Smooth muscle cell (in vitro differentiated cells): ENCODE results near the gene SV2C. TPM values are rescaled to one million over a fixed set of nuclear protein-coding genes. Genes with fewer than 3 reads are reported as not detected.

Source experiments
- DNase-seq: peaks from one replicate; lab custom pipeline; 2025; ENCODE audit not compliant: unreplicated experiment; lab: John Stamatoyannopoulos, UW
- H2AFZ ChIP-seq: fragments of 200-600 bp; sonication (generic); 2 replicates; pipeline ENCODE4 v1.6.0; 2016; ENCODE audit warnings: antibody characterized with exemption, low read depth, mild to moderate bottlenecking
- H3F3A ChIP-seq: fragments of 200-600 bp; sonication (generic); 2 replicates; pipeline ENCODE4 v1.6.0; 2017; ENCODE audit warnings: antibody characterized with exemption, low read depth
- H3K27ac ChIP-seq: fragments of 200-600 bp; sonication (generic); 2 replicates; pipeline ENCODE4 v1.5.1; 2016; ENCODE audit warnings: low read depth, mild to moderate bottlenecking
- H3K27me3 ChIP-seq: fragments of 200-600 bp; sonication (generic); 2 replicates; pipeline ENCODE4 v1.6.1; 2016; ENCODE audit warnings: low read depth, mild to moderate bottlenecking
- H3K36me3 ChIP-seq: fragments of 200-600 bp; sonication (generic); 2 replicates; pipeline ENCODE4 v1.5.1; 2016; ENCODE audit warnings: low read depth
- H3K4me1 ChIP-seq: fragments of 200-600 bp; sonication (generic); 2 replicates; pipeline ENCODE4 v1.5.1; 2016; ENCODE audit warnings: low read depth
- H3K4me2 ChIP-seq: fragments of 200-600 bp; sonication (generic); 2 replicates; pipeline ENCODE4 v1.6.0; 2016; ENCODE audit warnings: mild to moderate bottlenecking
- H3K4me3 ChIP-seq: fragments of 200-600 bp; sonication (generic); 2 replicates; pipeline ENCODE4 v1.5.1; 2016; ENCODE audit warnings: mild to moderate bottlenecking
- H3K79me2 ChIP-seq: fragments of 200-600 bp; sonication (generic); 2 replicates; pipeline ENCODE4 v1.6.0; 2016; ENCODE audit warnings: low read depth, mild to moderate bottlenecking
- H3K9ac ChIP-seq: fragments of 200-600 bp; sonication (generic); 2 replicates; pipeline ENCODE4 v1.6.0; 2016; ENCODE audit warnings: low read depth
- H3K9me3 ChIP-seq: fragments of 200-600 bp; sonication (generic); replicated peaks from 2 replicates; pipeline ENCODE4 v1.5.1; 2016; ENCODE audit warnings: low read depth
- H4K20me1 ChIP-seq: fragments of 200-600 bp; sonication (generic); 2 replicates; pipeline ENCODE4 v1.6.0; 2016; ENCODE audit warnings: low read depth
- WGBS: methylation state at CpG from one replicate; pipeline ENCODE4 v1.1.7; 2016; ENCODE audit warnings: low lambda C conversion rate; 5-methylcytosine and 5-hydroxymethylcytosine counted together
- polyA plus RNA-seq: library from polyadenylated mRNA; unstranded; fragments of >200 nt; fragmentation: Nextera tagmentation; extraction: Ambion mirVana; gene quantifications from 2 replicates; pipeline ENCODE4 v1.2.1, GENCODE V29; 2016
- total RNA-seq: library from RNA; depleted of rRNA; stranded (reverse); fragments of >200 nt; gene quantifications from 2 replicates; pipeline ENCODE4 v1.2.3, GENCODE V29; 2014
- TF ChIP-seq, protein P1 (sequence below): fragments of 200-600 bp; sonication (generic); IDR thresholded peaks from 2 replicates; pipeline ENCODE4 v1.5.1; 2017; ENCODE audit warnings: borderline replicate concordance, mild to moderate bottlenecking, antibody characterized with exemption; ENCODE audit not compliant: insufficient read depth, poor library complexity, severe bottlenecking

Gene SV2C
- total and polyA plus RNA-seq, 2 experiments from 2014 or later, result not detected

DNA sequence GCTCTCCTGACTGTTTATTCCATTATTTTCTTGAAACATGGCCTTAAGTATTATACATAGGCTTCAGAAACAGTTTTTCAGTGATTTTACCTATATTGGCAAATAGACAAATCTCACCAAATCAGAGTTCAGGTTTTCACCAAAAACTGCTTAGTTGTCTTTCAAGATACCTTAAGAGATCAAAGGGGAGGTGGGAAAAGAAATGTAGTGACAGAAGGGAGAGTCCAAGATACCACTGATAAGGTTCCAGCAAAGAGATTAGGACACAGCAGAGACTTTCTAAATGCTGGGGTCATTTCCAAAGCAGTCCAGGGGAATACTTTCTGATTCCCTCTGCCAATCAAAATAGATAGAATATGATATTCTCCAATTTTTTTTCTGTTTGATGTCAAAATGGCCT lies 246.2 kb downstream of the SV2C start:
- Histone ChIP-seq H3K4me2 (no peak overlapping the region), H3F3A (peaks cover 8% of the 10 kb centered on the region), H2AFZ (no peak overlapping the region), H3K4me3 (no peak overlapping the region), H3K79me2 (no peaks in the 10 kb centered on the region), H3K27ac (no peak overlapping the region), H4K20me1 (no peaks in the 10 kb centered on the region), H3K9me3 (no peaks in the 10 kb centered on the region), H3K36me3 (no peaks in the 10 kb centered on the region), H3K4me1 (peaks cover 52% of the 10 kb centered on the region), H3K9ac (no peak overlapping the region), H3K27me3 (no peaks in the 10 kb centered on the region)
- no peak for DNase-seq
- TF ChIP-seq, protein P1, sequence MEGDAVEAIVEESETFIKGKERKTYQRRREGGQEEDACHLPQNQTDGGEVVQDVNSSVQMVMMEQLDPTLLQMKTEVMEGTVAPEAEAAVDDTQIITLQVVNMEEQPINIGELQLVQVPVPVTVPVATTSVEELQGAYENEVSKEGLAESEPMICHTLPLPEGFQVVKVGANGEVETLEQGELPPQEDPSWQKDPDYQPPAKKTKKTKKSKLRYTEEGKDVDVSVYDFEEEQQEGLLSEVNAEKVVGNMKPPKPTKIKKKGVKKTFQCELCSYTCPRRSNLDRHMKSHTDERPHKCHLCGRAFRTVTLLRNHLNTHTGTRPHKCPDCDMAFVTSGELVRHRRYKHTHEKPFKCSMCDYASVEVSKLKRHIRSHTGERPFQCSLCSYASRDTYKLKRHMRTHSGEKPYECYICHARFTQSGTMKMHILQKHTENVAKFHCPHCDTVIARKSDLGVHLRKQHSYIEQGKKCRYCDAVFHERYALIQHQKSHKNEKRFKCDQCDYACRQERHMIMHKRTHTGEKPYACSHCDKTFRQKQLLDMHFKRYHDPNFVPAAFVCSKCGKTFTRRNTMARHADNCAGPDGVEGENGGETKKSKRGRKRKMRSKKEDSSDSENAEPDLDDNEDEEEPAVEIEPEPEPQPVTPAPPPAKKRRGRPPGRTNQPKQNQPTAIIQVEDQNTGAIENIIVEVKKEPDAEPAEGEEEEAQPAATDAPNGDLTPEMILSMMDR, result no peak

DNA sequence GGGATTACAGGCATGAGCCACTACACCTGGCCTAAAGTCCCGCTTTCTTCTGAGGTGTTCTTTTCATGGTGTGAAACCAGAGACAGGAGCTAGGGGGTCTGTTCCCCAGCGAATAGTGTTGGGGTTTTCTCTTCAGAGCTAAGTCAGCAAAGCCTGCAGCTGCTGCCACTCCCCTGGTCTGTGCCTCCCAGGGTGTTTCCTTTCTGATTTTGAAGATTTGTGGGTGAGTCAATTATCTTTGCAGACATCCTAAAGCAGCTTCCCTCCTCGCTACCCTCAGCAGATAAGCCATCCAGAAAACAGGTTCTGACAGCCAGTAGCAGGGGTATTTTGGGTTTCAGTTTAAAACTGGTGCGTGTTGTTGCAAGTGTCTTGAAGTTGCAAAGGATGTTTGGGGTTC lies 247.9 kb downstream of the SV2C start:
- Histone ChIP-seq H3K79me2 (no peaks in the 10 kb centered on the region), H3K27ac (no peak overlapping the region), H3F3A (peaks cover 8% of the 10 kb centered on the region), H3K4me2 (no peak overlapping the region), H3K9me3 (no peaks in the 10 kb centered on the region), H3K4me3 (no peak overlapping the region), H4K20me1 (no peaks in the 10 kb centered on the region), H2AFZ (no peak overlapping the region), H3K27me3 (no peaks in the 10 kb centered on the region), H3K9ac (no peak overlapping the region), H3K36me3 (no peaks in the 10 kb centered on the region), H3K4me1 (peaks cover 43% of the 10 kb centered on the region)
- WGBS, result 61% methylated on average over 4 of the region's 4 CpGs
- no peak for DNase-seq
- TF ChIP-seq, protein P1, result no peak

DNA sequence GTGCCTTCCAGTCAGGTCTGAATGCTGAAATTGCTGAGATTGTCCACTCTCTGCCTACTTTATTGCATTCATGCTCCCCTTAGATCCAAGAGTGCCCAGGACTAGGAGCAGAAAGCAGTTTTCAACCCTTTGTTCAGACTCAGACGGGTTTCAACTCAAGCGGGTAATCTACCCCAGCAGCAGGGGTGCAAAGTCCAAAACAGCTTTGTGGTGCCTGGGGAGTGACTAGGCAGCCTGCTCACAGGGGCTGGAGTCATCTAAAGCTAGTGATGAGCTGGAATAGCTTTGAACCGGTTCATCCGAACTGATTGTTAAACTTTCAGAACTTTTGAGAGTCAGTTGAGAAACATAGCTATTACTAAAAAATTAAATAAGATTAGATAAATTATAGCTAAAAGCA lies 248.9 kb downstream of the SV2C start:
- peaks cover 33% of the 10 kb centered on the region for H3K4me1 ChIP-seq
- no peaks in the 10 kb centered on the region for H3K27me3 ChIP-seq
- no peak overlapping the region for H3K9ac ChIP-seq
- no peak overlapping the region for H3K27ac ChIP-seq
- no peaks in the 10 kb centered on the region for H4K20me1 ChIP-seq
- no peak for DNase-seq
- no peaks in the 10 kb centered on the region for H3K79me2 ChIP-seq
- peak overlapping the region; percentile 13 for H3K4me2 ChIP-seq
- no peaks in the 10 kb centered on the region for H3K9me3 ChIP-seq
- no peak overlapping the region for H3K4me3 ChIP-seq
- WGBS, result 63% methylated on average over 4 of the region's 4 CpGs
- TF ChIP-seq, protein P1, result no peak
- H3K36me3 ChIP-seq, result no peaks in the 10 kb centered on the region
- H2AFZ ChIP-seq, result no peak overlapping the region
- H3F3A ChIP-seq, result peaks cover 8% of the 10 kb centered on the region

DNA sequence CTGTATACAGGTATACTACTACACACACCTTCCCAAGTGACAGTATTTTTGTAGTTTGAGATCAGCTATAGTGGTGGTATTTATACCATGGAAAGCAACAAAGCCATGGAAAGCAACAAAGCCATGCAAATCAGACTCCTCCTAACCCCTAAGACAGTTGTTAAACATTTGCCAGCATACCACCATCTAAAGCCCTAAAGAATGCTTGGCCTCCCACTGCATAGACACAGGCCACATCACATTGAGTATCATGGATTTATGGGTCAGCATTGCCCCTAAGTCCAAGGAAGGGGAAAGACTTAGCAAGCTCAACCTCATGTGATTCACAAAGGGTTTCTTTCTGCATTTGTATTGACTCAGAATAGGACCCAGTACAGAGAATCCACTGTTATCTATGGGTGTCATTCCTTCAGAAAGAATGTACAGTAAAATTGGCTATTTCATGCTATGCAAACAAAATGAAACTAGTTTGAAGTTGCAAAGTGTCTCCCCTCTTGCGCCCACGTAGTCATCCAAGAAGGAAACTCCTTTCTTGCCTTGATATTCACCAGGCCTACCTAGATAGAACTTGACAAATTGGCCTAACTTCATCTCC lies 249.5 kb downstream of the SV2C start:
- H3K9ac ChIP-seq, result no peak overlapping the region
- TF ChIP-seq, protein P1, result no peak
- H3K27me3 ChIP-seq, result no peaks in the 10 kb centered on the region
- no peaks in the 10 kb centered on the region for H3K79me2 ChIP-seq
- H3K36me3 ChIP-seq, result no peaks in the 10 kb centered on the region
- H2AFZ ChIP-seq, result no peak overlapping the region
- H3K4me1 ChIP-seq, result peaks cover 27% of the 10 kb centered on the region
- DNase-seq, result no peak
- H4K20me1 ChIP-seq, result no peaks in the 10 kb centered on the region
- no peaks in the 10 kb centered on the region for H3K9me3 ChIP-seq
- H3K4me2 ChIP-seq, result peak overlapping the region; percentile 56
- peaks cover 8% of the 10 kb centered on the region for H3F3A ChIP-seq
- H3K4me3 ChIP-seq, result no peak overlapping the region
- WGBS, result 49% methylated on average over 2 of the region's 2 CpGs
- H3K27ac ChIP-seq, result peak overlapping the region; percentile 52
